NOMO-1 treated with dmso at 0.1 percent for 144 hours (cell line): ENCODE results near the gene HTR3B.
A peak's percentile ranks its signal among the peaks of the same experiment; 100 is the strongest.
"Not testable (repeated sequence)": the region's sequence is repeated elsewhere in the genome, so short reads cannot be mapped to it uniquely, and the experiment has no call there.

Source experiments
- DNase-seq: peaks from one replicate; lab custom pipeline; 2025; ENCODE audit not compliant: unreplicated experiment; lab: John Stamatoyannopoulos, UW

The HTR3B gene

GRCh38 chr11:113884361-113884836, 20.2 kb upstream of the HTR3B start:
- DNase-seq, result no peak

GRCh38 chr11:113885897-113886296, 18.7 kb upstream of the HTR3B start:
- DNase-seq, result no peak

GRCh38 chr11:113888848-113889247, 15.7 kb upstream of the HTR3B start:
- no peak for DNase-seq

GRCh38 chr11:113894421-113894996, 10.1 kb upstream of the HTR3B start:
- DNase-seq, result no peak

GRCh38 chr11:113895367-113896155, 9.0 kb upstream of the HTR3B start:
- no peak for DNase-seq

GRCh38 chr11:113896156-113896879, 8.3 kb upstream of the HTR3B start:
- peak; percentile 15 for DNase-seq

- DNase-seq, result no peak
Measured at GRCh38 chr11:113901141-113901540, 3.5 kb upstream of the HTR3B start.

GRCh38 chr11:113906038-113906437, 1.4 kb downstream of the HTR3B start:
- DNase-seq, result no peak

GRCh38 chr11:113906516-113906915, 1.9 kb downstream of the HTR3B start:
- no peak for DNase-seq

GRCh38 chr11:113907152-113907551, 2.6 kb downstream of the HTR3B start:
- DNase-seq, result no peak

GRCh38 chr11:113907681-113908080, 3.1 kb downstream of the HTR3B start:
- no peak for DNase-seq

GRCh38 chr11:113908098-113908497, 3.5 kb downstream of the HTR3B start:
- DNase-seq, result no peak

GRCh38 chr11:113911491-113911890, 6.9 kb downstream of the HTR3B start:
- DNase-seq, result not testable (repeated sequence)

- no peak for DNase-seq
Measured at GRCh38 chr11:113923572-113923971, 19.0 kb downstream of the HTR3B start.

- no peak for DNase-seq
Measured at GRCh38 chr11:113926273-113927197, 21.9 kb downstream of the HTR3B start.

- DNase-seq, result no peak
Measured at GRCh38 chr11:113928311-113928710, 23.7 kb downstream of the HTR3B start.

GRCh38 chr11:113932788-113933187, 28.2 kb downstream of the HTR3B start:
- no peak for DNase-seq

GRCh38 chr11:113934193-113934592, 29.6 kb downstream of the HTR3B start:
- not testable (repeated sequence) for DNase-seq

- DNase-seq, result no peak
Measured at GRCh38 chr11:113934761-113935160, 30.2 kb downstream of the HTR3B start.

GRCh38 chr11:113935858-113936257, 31.3 kb downstream of the HTR3B start:
- no peak for DNase-seq

GRCh38 chr11:113937918-113938317, 33.3 kb downstream of the HTR3B start:
- DNase-seq, result no peak
